GM12873 (cell line): ENCODE results near the gene DDX51.

Experiments used
- TF ChIP-seq, protein P1 (sequence below): IDR thresholded peaks from 2 replicates; pipeline ENCODE4 v1.5.1; 2012; ENCODE audit warnings: low read depth, mild to moderate bottlenecking, moderate library complexity, low read length, control low read depth; ENCODE audit not compliant: insufficient read depth; ENCODE audit errors: missing control alignments

Gene DDX51

DNA sequence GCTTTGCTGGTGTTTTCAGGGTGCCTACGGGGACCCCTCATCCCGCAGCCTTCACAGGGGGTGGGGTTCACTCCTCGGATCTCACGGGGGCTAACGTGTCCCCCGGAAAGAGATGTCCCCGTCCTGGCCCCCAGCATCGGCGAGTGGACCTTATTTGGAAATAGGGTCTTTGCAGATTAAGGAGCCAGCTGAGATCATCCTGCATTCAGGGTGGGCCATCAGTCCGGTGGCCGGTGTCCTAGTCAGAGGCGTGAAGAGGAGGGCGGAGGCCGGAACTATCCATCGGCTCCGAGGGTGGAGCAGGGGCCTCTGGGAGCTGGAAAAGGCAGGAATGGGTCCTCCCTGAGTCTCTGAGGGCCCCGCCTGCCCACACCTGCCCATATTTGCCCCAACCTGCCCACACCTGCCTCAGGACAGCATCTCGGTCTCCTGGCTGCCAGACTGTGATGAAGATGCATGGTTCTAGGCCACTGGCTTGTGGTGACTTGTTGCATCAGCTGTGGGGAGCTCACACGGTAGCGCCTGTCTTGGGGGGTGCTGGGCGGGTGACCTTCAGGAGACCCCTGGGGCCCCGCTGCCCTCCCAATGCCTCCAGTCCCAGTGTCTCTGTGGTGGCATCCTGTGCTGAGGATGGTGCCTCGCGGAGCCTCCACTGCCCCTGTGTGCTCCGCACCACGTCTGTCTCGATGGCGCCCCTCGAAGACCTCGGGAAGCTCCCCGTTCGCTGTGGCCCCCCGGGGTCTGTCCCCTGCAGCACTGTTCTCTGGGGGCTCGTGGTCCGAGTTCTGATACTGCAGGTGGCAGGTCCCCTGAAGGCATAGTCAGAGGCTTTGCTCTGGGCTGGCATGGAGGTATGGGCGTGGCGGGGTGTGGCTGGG is 14.8 kb upstream of the DDX51 start:
- TF ChIP-seq, protein P1, sequence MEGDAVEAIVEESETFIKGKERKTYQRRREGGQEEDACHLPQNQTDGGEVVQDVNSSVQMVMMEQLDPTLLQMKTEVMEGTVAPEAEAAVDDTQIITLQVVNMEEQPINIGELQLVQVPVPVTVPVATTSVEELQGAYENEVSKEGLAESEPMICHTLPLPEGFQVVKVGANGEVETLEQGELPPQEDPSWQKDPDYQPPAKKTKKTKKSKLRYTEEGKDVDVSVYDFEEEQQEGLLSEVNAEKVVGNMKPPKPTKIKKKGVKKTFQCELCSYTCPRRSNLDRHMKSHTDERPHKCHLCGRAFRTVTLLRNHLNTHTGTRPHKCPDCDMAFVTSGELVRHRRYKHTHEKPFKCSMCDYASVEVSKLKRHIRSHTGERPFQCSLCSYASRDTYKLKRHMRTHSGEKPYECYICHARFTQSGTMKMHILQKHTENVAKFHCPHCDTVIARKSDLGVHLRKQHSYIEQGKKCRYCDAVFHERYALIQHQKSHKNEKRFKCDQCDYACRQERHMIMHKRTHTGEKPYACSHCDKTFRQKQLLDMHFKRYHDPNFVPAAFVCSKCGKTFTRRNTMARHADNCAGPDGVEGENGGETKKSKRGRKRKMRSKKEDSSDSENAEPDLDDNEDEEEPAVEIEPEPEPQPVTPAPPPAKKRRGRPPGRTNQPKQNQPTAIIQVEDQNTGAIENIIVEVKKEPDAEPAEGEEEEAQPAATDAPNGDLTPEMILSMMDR, result no peak

DNA sequence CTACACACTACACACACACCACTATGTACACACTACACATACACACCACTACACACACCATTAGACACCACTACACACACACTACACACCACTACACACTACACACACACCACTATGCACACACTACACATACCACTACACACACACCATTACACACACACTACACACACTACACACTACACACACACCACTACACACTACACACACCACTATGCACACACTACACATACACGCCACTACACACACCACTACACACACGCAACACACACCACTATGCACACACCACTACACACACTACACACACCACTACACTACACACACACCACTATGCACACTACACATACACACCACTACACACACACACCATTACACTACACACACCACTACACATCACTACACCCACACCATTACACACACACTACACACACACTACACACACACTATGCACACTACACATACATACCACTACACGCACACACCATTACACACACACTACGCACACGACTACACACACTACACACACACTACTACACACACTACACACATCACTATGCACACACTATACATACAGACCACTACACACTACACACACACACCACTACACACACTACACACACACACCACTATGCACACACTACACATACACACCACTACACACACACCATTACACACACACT is 13.8 kb upstream of the DDX51 start:
- TF ChIP-seq, protein P1, result no peak

DNA sequence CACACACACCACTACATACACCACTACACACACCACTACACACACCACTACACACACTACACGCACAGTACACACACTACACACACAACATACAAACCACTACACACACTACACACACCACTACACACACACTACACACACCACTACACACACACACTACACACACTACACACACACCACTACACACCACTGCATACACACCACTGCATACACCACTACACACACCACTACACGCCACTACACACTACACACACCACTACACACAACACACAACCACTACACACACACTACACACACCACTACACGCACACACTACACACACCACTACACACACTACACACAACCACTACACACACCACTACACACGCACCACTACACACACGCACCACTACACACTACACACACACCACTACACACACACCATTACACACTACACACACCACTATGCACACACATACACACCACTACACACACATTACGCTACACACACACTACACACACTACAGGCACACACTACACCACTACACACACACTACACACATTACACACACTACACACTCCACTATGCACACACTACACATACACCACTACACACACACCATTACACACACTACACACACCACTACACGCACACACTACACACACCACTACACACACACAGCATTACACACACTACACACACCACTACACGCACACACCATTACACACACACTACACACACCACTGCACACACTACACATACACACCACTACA is 12.6 kb upstream of the DDX51 start:
- TF ChIP-seq, protein P1, result no peak

DNA sequence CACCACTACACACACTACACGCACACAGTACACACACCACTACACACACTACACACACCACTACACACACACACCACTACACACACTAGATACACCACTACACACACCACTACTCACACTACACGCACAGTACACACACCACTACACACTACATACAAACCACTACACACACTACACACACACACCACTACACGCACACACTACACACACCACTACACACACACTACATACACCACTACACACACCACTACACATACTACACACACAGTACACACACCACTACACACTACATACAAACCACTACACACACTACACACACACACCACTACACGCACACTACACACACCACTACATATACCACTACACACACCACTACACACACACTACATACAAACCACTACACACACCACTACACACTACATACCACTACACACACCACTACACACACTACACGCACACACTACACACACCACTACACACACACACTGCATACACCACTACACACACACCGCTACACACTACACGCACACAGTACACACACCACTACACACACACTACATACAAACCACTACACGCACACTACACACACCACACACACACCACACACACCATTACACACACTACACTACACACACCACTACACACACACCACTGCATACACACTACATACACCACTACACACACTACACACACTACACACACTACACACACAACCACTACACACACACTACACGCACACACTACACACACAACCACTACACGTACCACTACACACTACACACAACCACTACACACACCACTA is 11.9 kb upstream of the DDX51 start:
- TF ChIP-seq, protein P1, result no peak

DNA sequence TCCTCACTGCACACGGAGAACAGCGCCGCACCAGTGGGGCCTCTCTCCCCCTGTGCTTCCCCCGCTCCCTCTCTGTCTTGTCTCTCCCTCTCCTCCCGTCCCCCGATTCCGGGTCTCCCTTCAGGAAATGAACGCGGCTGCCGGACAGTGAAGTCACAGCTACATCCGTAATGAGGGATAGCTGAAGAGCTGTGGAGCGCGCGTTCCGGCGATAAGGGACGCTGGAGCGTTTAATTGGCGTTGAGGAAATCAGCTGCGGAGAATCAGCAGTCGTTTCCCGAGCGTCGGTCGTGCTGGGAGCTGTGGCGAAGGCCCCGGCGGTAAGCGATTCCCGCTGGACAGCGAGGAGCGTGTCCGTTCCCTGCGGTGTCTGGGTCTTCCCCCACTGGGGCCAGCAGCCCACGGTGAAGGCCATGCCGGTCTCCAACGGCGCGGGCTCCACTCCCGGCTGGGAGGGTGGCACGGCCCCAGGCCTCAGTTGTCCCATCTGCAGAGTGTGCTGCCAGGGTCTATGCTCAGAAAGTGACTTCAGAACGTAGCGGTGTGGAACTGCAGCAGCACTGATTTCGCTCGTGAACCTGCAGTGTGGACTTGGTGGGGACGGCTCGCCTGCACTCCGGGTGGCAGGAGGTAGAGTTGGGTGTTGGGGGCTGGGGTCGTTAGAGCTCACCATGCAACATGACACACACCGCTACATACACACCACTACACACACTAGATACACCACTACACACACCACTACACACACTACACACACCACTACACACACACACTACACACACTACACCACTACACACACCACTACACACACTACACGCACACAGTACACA is 11.0 kb upstream of the DDX51 start:
- TF ChIP-seq, protein P1, result no peak

DNA sequence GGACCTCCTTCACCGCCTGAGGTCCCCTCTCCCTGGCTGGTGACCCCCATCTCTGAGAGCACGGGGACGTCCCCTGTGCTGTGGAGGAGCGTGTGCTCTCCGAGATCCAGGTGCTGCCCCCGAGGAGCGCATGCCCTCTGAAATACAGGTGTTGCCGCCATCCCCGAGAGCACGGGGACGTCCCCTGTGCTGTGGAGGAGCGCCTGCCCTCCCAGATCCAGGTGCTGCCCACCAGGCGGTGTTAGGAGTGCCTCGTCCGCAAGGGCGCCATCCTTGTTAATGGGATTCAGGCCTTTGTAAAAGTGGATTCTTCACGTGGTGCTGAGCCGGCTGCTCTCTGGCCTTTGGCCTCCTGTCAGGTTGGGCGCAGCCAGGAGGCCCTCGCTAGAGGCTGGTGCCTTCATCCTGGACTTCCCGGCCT is 10.2 kb upstream of the DDX51 start:
- TF ChIP-seq, protein P1, result no peak
